GM19397 (cell line): ENCODE data around the gene ARHGAP44.

Experiments
- ATAC-seq: cut with Tn5 transposase; IDR thresholded peaks from one replicate; pipeline ENCODE4 v1.9.1; 2021; ENCODE audit warnings: mild to moderate bottlenecking, moderate library complexity; ENCODE audit not compliant: unreplicated experiment

ARHGAP44 gene

DNA sequence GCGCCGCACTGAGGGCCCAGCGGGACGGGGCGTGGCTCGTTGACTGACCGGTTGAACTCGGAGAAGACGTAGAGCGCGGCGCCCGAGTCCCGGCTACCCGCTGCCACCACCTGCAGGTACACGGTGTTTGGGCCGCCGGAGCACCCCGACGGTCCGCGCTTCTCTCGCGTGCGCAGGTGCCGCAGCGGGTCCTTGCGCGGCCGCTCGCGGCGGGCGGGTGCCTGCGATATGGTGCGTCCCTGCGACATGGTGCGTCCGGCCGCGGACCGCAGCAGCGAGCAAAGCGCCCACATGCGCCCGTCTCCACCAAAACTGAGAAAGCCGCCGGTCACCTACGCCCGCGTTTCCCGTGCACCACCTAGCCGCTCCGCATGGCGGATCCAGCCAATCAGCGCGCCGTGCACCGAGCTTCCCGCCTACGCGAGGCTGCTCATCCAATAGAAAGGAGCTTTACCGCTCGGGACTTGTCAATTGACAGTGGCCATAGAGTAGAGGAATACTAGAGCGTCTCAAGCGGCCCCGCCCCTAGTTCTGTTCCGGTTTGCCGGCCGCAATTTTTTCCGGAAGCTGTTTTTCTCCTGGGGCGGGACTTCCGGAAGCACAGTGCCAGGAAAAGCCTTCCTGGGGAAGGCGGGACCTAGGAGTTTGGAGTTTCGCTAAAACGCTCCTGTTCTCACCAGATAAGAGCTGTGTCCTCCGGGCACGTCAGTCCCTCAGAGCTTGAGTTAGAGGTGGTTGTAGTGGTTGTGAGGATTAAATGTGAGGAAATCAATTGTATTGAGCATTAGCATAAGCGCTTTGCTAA lies 228.6 kb downstream of the ARHGAP44 start, which contains the start of gene ELAC2:
Gene ELAC2 (minus strand): TSS at position 373 of the 805 bp plus-strand sequence. CDS start 80 bp downstream, at position 293.
- ATAC-seq: peak; percentile 98

DNA sequence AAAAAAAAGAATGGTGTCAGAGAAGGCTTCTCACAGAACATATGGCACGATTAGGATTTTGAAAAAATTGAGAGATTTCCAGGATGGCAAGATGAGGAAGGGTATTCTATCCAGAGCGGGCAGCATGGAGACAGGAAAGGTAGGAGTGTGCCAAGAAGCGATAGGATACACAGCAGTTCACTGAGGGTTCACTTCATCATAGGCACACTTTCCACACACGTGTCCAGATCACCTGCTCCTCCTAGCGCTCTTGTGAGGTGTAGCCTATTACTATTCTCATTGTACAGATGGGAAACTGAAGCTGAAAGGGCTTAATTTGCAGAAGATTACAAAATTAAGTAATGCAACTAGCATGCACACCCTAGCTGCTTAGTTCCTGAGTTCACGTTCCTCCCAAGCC lies 234.7 kb downstream of the ARHGAP44 start:
- no peak for ATAC-seq

DNA sequence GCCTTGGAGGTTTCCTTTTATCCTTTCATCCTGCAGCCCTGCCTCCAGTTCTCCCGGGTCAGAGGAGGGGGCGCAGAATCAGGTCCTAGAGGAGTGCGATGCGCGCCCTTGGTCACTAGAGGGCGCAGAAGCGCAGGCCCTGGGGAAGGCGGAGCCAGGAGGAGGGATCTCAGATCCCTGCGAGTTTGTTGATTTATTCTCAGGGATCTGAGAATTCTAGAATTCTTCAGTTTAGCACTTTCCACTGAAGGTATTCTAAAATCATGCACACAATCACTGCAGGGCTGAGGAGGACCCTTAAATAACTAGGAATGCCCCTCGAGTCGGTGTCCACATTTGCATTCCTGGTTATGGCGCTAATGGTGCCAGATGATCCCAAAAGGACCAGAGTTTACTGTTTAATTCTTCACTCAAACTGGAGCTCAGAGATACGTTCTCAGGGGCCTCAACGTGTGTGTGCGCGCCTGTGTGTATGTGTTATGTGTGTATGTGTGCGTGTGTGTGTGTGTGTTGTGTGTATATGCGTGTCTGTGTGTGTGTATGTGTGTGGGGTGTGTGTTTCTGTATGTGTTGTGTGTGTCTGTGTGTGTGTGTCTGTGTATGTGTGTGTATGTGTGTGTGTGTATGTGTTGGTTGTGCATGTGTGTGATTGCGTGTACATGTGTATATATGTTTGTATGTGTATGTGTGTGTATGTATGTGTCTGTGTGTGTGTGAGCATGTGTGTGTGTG lies 235.4 kb downstream of the ARHGAP44 start:
- ATAC-seq: peak; percentile 85

DNA sequence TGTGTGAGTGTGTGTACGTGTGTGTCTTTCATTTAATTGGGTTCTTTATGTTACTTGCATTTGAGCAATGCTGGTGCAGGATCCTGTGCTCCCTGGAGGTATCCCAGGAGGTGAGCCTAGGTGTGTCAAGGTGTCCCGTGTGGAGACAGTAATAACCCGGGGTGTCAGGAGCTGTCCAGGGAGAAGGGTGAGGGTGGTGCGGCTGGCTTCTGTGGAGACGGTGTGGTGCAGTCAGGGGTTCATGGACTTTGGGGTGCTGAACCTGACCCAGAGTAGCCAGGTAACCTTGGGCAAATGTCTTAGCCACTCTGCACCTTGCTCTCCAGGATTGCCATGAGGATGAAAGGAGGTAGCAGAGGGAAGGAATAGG lies 235.9 kb downstream of the ARHGAP44 start:
- no peak for ATAC-seq

DNA sequence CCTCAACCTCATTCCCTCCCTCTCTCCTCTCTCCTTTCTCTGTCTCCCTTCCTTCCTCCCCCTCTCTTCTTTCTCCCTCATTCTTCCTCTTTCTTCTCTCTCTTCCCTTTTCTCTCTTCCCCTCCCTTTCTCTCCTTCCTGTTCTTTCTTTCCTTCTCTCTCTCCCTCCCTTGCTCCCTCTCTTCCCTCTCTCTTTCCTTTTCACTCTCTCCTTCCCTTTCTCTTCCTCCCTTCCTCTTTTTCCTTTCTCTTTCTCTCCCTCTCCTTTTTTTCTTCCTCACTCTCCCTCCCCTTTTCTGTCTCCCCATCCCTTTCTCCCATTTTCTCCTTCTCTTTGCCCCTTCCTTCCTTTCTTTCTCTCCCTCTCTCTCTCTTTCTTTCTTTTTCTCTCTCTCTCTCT lies 236.4 kb downstream of the ARHGAP44 start:
- ATAC-seq: no peak

DNA sequence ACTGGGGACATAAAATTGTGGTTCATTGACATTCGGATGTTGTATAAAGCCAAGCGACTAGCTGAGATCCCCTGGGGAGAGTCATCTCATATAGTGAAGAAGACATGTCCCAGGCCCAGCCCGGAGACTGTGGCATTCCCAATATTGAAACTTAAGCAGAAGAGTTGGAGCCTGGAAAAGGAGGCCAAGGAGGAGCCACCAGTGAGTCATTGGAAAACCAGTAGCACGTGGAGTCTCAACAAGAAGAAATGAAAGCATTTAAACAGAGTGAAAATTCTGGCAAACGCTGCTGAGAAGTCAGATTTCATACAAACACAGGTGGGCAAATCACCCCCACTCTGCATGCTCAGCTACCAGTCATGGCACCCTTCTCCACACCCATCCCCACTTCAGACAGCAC lies 237.9 kb downstream of the ARHGAP44 start:
- ATAC-seq: no peak

DNA sequence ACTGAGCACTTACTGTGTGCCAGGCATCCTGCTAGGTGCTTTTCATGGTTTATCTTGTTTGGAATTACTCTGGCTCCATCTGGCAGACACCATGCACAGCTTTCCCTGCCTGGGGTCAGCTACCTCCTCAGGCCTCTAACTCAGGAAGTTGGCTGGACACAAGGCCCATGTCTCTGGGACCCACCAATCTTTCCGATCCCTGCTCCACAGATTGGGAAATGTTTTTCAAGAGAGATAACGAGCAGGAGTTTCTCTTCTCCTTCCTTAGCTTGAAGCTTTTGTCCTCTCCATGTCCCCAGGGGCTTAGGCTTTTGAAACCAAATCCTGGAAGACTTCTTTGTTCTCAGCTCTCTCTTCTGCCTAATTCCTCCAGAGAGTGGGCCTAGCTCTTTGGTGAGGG lies 240.0 kb downstream of the ARHGAP44 start:
- no peak for ATAC-seq

DNA sequence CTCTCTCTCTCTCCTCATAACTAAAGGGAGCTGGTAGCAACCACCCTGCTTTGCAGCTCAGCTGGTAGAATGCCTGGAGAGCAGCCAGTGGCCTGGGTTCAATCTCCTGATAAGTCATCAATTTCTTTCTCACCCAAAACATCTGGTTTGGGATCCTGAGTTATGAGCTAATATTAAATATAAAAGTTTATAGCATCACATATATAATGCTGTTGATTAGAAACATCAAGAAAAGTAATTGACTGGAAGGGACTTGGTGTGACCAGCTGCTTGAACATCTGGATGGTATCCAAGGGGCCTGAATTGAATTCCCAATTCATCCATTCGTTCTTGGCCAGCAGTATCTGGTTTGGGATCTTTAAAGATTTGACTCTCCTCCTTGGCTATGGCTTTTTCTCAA lies 240.8 kb downstream of the ARHGAP44 start:
- no peak for ATAC-seq

DNA sequence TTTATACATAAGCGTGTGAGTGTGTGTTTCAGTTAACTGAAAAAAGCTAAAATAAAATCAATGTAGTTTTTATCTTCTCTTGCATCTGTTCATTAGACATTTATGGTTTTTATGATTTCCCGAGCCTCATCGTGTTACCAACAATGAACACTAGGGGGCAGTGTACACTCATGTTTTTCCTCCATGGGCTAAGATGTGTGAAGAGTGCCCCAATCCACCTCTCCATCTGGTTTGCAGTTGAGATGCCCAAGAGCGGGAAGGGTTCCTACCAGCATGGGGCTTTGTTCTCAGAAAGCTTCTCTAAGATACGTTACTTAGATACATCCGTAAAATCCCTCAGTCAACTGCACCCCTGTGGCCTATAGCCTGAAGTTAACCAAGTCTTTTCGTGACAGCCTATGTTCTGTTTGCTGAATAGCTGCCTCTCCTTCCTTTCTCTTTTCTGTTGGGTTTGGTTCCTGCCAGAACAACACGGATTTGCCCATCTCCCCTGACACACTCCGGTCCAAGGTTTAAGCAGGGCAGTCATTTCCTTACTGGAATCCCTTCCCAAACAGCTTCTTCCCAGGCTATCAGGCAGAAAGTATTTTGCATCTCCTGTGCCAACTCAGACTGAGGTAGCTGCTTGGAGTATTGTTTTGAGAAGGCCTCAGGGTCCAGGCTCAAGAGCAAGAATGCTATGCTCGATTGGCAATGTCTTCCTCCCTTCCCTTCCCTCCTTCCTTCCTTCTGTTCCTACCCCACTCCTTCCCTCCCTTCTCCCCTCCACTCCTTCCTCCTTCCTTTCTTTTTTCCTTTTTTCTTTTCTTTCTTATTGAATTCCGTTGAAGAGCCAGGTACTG lies 241.4 kb downstream of the ARHGAP44 start:
- ATAC-seq: no peak

DNA sequence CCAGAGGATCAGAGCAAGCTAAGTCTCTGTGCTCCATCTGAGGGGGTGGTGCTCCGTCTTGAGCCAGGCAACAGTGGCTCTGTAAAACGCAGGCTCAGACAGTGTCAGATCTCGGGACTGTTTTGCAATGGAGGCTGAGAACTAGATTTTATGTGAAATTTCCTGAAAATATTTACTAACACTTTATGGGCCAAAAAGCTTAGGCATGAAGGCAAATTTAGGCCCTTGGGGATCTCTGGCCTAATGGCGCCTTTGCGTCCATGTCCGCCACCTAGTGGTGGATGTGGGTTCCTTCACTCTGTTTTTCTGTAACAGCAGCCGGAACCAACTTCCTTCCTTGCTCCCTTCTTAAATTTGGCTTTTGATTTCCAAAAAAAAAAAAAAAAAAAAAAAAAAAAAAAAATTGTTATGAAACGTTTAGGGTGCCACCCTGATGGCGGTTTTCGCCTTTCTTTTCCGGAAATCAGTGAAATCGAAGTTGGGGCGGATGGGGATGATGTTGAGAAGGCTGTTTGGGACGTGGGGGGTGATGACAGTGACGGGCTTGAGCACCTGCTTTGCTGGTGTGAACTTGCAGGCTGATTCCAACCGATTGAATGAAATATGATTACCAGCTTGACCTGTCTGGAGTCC lies 242.5 kb downstream of the ARHGAP44 start:
- ATAC-seq: no peak

DNA sequence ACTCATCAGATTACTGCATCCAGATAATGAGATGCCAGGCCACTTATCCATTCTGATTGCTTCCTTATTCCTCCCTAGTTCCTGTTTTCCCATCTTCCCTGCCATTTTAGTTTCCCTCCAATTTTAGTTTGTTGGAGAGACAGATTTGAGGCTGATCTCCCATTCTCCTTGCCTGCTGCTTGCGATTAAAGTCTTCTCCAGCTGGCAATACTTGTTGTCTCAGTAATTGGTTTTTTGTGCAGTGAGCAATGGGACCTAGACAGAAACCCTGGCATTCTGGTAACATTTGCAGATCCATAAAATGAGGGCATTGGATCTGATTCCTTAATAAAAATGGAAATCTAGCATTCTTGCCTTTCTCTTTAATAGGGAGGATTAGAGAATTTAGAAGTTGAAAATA lies 246.1 kb downstream of the ARHGAP44 start:
- no peak for ATAC-seq

DNA sequence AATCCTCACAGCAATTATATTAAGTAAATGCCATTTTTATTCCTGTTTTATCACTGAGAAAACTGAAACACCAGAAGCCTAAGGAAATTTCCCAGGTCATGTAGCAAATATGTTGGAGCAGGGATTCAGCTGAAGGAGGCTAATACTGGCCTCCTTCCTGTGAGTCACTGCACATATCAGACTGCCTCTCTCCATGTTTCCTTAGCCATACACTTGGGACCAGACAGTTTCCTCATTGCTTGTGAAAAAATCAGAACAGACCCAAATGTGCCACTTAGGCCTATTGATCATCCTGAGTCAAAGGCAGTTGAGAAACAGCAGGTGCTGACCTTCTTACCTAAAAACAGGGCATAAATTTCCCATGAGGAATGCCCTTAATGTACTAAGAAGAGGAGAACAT lies 247.5 kb downstream of the ARHGAP44 start:
- no peak for ATAC-seq

DNA sequence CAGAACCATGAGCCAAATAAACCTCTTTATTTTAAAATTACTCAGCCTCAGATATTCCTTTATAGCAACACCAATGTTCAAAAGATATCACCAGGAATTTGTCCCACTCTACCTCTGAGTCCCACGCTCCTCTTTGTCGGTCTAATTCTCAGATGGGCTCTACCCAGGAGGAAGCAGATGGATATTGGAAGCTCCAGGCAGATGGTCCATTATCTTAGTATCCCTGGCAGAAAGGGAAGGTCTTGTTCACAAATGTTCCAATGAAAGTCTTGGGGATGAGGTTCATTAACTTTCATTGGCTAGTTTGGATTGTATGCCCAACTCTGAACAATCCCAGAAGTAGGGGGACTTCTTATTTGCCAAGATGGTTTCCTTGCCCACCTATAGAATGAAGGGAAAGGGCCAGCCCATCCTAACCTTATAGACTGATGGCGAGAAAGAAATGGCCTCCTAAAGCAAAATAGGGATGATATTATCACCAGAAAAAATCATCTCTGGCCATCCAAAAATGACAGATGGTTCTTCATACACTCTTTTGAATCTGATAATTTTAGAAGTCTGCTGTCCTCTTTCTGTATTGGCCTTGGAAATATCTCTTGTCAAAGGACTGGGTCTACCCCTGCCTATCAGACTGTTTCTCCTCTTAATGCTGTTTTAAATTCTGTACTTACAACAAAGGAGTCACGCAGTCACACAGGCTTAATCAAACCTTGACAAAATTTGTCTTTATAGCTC lies 249.8 kb downstream of the ARHGAP44 start:
- ATAC-seq: no peak
